ENCODE measurements around the gene MYMK. TPM values are rescaled to one million over a fixed set of nuclear protein-coding genes. Genes with fewer than 3 reads are reported as not detected.

The MYMK gene
- total RNA-seq, 1 experiment from 2014 or later = not detected

- no peak for TF ChIP-seq CTCF (IDR thresholded peaks at IDR 0.05; ENCODE audit: unreplicated experiment)
These were observed 30.8 kb downstream of the MYMK start for GRCh38 chr9:133493845-133494540.

GRCh38 chr9:133493428-133493827, 31.3 kb downstream of the MYMK start:
- no peaks in the 10 kb centered on the region for H3K9me3 Mint-ChIP-seq (ENCODE audit: low read depth, unreplicated experiment)
- no peak overlapping the region for H3K27ac Mint-ChIP-seq (ENCODE audit: unreplicated experiment)
- no peak overlapping the region for H3K4me3 Mint-ChIP-seq (ENCODE audit: low read depth, unreplicated experiment)
- H3K27me3 Mint-ChIP-seq (ENCODE audit: unreplicated experiment) = peaks cover 30% of the 10 kb centered on the region
- TF ChIP-seq CTCF (IDR thresholded peaks at IDR 0.05; ENCODE audit: unreplicated experiment) = no peak
- DNase-seq = no peak
- no TSS peak for BruUV-seq (replicated peaks)
- H3K36me3 Mint-ChIP-seq (ENCODE audit: insufficient read depth, unreplicated experiment) = peaks cover 5% of the 10 kb centered on the region
- intact Hi-C loops (cut with micrococcal nuclease; ENCODE audit: unreplicated experiment) = no loop called here
- no peaks in the 10 kb centered on the region for H3K4me1 Mint-ChIP-seq (ENCODE audit: low read depth, unreplicated experiment)
- CTCF ChIA-PET = no interaction called here

More at GRCh38 chr9:133493845-133494540, 30.8 kb downstream of the MYMK start:
- peaks cover 5% of the 10 kb centered on the region for H3K36me3 Mint-ChIP-seq (ENCODE audit: insufficient read depth, unreplicated experiment)
- H3K4me1 Mint-ChIP-seq (ENCODE audit: low read depth, unreplicated experiment) = no peaks in the 10 kb centered on the region
- no peak overlapping the region for H3K27ac Mint-ChIP-seq (ENCODE audit: unreplicated experiment)
- intact Hi-C loops (cut with micrococcal nuclease; ENCODE audit: unreplicated experiment) = no loop called here
- no peak overlapping the region for H3K4me3 Mint-ChIP-seq (ENCODE audit: low read depth, unreplicated experiment)
- DNase-seq = no peak
- CTCF ChIA-PET = no interaction called here
- no TSS peak for BruUV-seq (replicated peaks)
- H3K9me3 Mint-ChIP-seq (ENCODE audit: low read depth, unreplicated experiment) = no peaks in the 10 kb centered on the region
- peaks cover 31% of the 10 kb centered on the region for H3K27me3 Mint-ChIP-seq (ENCODE audit: unreplicated experiment)

- peaks cover 19% of the 10 kb centered on the region for H3K27me3 Mint-ChIP-seq (ENCODE audit: unreplicated experiment)
- DNase-seq = no peak
- no TSS peak for BruUV-seq (replicated peaks)
- no peak for TF ChIP-seq CTCF (IDR thresholded peaks at IDR 0.05; ENCODE audit: unreplicated experiment)
- no peak overlapping the region for H3K27ac Mint-ChIP-seq (ENCODE audit: unreplicated experiment)
- intact Hi-C loops (cut with micrococcal nuclease; ENCODE audit: unreplicated experiment) = no loop called here
- no peak overlapping the region for H3K4me3 Mint-ChIP-seq (ENCODE audit: low read depth, unreplicated experiment)
- no peaks in the 10 kb centered on the region for H3K9me3 Mint-ChIP-seq (ENCODE audit: low read depth, unreplicated experiment)
- H3K4me1 Mint-ChIP-seq (ENCODE audit: low read depth, unreplicated experiment) = no peaks in the 10 kb centered on the region
- CTCF ChIA-PET = interaction anchor here (0.6 kb wide), 1 partner anchor 753 kb away, joined by 5 read pairs; no protein-coding TSS in a partner anchor
- H3K36me3 Mint-ChIP-seq (ENCODE audit: insufficient read depth, unreplicated experiment) = peaks cover 5% of the 10 kb centered on the region
These were observed 32.4 kb downstream of the MYMK start for GRCh38 chr9:133492061-133493021.

GRCh38 chr9:133491656-133491925, 33.2 kb downstream of the MYMK start:
- H3K27me3 Mint-ChIP-seq (ENCODE audit: unreplicated experiment) = peaks cover 18% of the 10 kb centered on the region
- intact Hi-C loops (cut with micrococcal nuclease; ENCODE audit: unreplicated experiment) = no loop called here
- peaks cover 5% of the 10 kb centered on the region for H3K36me3 Mint-ChIP-seq (ENCODE audit: insufficient read depth, unreplicated experiment)
- CTCF ChIA-PET = interaction anchor here (0.6 kb wide), 1 partner anchor 752 kb away, joined by 5 read pairs; no protein-coding TSS in a partner anchor
- no peaks in the 10 kb centered on the region for H3K9me3 Mint-ChIP-seq (ENCODE audit: low read depth, unreplicated experiment)
- H3K4me1 Mint-ChIP-seq (ENCODE audit: low read depth, unreplicated experiment) = no peaks in the 10 kb centered on the region
- no peak for TF ChIP-seq CTCF (IDR thresholded peaks at IDR 0.05; ENCODE audit: unreplicated experiment)
- no peak overlapping the region for H3K27ac Mint-ChIP-seq (ENCODE audit: unreplicated experiment)
- no peak for DNase-seq
- BruUV-seq (replicated peaks) = no TSS peak
- no peak overlapping the region for H3K4me3 Mint-ChIP-seq (ENCODE audit: low read depth, unreplicated experiment)

All from Calu3 (cell line).